ENCODE results near the gene FAM83D.

Gene FAM83D

DNA sequence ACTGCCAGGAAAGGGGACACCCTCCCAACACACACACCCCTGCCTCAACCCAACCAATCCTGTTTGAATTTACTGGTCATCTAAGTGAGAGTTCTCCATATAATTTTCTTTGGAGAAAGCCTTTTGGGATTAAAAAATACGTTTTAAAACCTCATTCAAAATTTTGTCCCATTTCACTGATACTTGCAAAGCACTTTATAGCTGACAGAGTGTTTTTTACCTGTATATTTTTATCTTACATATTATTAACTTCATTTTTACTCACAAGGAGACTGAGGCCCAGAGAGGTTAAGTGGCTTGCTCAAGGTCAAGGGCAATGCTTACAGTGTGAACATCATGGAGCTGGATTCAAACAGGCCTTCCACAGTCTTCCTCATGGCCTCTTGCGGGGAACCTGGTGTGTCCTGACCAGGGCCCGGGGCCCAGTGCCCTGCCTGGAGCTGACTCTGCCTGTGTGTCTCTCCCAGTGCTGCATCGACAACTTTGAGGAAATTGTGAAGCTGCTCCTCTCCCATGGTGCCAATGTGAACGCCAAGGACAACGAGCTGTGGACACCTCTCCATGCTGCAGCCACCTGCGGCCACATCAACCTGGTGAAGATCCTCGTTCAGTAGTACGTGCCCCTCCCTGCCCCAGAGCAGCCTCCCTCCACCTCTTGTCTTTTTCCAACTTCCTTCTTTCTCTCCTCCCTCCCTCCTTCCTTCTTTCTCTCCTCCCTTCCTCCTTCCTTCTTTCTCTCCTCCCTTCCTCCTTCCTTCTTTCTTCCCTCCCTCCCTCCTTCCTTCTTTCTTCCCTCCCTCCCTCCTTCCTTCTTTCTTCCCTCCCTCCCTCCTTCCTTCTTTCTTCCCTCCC lies 30.9 kb upstream of the FAM83D start:
- DNase-seq = no peak

DNA sequence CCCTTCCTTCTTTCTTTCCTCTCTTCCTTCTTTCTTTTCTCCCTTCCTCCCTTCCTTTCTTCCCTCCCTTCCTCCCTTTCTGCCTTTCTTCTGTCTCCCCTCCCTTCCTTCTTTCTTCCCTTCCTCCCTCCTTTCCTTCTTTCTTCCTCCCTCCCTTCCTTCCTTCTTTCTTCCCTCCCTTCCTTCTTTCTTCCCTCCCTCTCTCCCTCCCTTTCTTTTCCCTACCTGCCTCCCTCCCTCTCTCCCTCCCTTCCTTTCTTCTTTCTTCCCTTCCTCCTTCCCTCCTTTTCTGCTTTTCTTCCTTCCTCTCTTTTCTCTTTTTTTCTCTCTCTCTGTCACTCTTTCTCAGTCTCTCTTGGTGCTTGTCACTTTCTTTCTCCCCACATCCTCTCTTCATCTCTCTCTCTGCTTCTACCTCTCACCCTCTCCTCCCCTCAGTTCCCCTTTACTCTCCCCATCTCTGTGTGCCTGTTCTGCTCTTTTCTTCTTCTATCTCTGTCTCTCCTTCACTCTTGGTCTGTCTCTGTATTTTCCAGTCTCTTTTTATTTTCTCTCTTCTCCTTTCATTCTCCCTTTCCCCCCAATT lies 30.1 kb upstream of the FAM83D start:
- DNase-seq = no peak

DNA sequence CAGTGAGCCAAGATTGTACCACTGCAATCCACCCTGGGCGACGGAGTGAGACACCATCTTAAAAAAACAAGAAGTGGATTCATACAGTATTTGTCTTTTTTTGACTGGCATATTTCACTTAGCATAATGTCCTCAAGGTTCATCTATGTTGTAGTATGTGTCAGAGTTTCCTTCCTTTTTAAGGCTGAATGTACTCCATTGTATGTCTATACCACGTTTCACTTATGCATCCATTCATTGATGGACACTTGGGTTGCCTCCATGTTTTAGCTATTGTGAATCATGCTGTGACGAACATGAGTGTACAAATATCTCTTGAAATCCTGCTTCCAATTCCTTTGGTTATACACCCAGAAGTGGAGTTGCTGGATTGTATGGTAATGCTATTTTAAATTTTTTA lies 28.9 kb upstream of the FAM83D start:
- DNase-seq = no peak

DNA sequence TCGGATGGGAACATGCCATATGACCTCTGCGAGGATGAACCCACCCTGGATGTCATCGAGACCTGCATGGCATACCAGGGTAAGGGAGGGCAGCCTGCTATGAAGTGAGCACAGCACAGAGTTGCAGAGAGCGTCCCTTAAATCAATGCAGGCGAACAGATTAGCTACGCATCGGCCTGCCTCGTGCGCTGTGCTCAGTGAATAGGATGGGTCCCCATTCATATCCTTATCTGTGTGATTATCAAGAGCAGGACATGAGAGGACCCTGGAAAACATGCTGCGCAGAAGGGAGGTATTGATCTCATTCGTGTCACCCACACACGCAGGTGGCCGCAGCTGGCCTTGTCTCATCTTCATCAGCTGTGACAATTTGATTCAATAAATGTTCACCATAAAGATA lies 25.6 kb upstream of the FAM83D start:
- no peak for DNase-seq

DNA sequence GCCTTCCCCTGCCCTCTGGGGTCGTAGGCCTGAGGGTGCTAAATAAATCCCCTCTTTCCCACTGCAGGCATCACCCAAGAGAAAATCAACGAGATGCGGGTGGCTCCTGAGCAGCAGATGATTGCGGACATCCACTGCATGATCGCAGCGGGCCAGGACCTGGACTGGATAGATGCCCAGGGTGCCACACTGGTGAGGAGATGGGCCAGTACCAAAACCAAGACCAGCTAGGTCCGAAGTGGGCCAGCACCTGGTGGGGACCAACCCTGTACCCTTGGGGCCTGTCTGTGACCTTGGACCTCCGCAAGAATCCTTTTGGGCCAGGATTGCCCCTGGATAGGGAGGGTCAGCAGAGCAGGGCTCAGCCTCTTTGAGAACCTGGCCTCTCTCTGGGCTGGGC lies 23.6 kb upstream of the FAM83D start:
- DNase-seq = no peak

DNA sequence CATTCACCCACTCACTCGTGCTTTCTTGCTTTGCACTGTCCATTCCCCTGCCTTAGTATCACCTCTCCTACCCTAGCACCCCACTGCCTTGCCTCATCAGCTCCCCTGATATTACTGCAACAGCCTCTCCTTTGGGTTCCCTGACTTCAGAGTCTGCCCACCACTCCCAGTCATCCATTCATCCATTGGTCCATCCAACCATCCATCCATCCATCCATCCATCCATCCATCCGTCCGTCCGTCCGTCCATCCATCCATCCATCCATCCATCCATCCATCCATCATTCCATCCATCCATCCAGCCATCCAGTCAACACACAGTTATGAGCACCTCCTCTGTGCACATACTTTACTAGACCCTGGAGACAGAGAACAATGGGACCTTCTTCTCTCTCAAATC lies 22.9 kb upstream of the FAM83D start:
- no peak for DNase-seq

DNA sequence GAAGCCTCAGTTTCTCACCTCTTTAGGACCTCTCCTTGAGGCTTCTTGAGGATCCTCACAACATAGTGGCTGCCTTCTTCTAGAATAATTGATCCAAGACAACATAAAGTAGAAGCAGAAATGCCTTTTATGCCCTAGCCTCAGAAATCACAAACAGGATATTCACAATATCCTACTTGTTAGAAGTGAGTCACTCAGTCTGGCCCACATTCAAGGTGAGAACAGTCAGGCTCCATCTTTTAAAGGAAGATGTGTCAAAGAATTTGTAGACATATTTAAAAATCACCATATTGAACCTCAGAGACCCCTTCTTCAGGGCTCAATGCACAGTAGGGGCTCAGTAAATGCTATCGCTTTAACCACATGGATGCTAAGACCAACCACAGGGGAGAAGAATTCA lies 20.8 kb upstream of the FAM83D start:
- DNase-seq = no peak

DNA sequence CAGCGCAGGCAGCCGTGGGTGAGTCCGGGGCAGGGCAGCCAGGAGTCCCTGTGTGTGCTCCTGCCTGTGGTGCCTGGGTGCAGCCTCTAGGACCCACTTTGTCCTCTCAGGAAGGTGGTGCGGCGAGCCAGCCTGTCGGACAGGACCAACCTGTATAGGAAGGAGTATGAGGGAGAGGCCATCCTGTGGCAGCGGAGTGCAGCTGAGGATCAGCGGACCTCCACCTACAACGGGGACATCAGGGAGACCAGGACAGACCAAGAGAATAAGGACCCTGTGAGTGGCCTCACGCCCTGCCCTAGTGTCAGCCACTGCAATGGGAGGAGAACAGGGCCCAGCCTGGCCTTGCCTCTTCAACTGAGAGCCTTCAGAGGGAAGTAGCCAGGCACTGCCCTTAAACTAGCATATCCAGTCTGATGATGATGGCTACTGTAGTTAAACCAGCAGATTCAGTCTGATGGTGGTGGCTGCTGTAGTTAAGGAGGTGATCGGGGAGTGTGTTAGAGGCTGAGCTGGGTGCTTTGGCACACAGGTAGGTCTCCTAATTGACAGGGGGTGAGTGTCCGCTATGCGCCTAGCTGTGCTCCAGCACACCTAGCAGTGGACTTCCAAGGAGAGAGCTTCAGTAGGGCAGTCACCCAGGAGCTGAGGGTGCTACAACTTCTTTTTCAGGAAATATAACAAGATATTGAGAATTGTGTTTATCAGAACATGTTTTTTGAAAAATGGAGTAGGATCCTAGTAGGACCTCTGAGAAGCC lies 18.1 kb upstream of the FAM83D start:
- DNase-seq = no peak

DNA sequence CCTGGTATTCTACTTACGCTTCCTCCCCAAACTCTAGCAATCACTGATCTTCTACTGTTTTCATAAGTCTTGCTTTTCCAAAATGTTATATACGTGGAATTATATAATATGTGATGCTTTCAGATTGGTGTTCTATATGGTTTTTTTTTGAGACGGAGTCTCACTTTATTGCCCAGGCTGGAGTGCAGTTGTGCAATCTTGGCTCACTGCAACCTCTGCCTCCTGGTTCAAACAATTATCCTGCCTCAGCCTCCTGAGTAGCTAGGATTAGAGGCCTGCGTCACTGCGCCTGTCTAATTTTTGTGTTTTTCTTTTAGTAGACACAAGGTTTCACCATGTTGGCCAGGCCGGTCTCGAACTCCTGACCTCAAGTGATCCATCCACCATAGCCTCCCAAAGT lies 10.9 kb upstream of the FAM83D start:
- DNase-seq = no peak

DNA sequence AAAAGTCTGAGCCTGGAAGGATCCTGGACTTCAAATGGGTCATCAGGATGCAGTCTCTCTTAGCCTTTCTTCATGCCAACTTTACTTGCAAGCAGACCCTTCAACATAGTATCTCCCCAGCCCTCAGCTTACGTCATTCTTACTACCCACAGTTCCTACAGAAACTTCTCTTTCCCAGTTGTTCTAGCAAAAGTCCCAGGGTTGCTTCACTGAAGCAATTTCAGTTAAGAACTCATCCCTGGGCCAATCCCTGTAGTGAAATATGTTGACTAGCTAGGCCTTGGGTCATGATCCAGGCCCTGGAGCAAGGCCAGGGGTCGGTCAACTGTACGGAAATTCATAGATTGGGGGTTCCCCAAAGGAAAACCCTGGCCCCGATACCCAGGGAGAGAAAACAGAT lies 8.6 kb upstream of the FAM83D start:
- DNase-seq = no peak

DNA sequence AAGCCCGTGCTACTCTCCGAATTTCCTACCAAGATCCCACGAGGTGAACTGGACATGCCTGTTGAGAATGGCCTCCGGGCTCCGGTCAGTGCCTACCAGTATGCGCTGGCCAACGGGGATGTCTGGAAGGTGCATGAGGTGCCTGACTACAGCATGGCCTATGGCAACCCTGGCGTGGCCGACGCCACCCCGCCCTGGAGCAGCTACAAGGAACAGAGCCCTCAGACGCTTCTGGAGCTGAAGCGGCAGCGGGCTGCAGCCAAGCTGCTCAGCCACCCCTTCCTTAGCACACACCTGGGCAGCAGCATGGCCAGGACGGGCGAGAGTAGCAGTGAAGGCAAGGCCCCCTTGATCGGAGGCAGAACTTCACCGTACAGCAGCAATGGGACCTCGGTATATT lies 8.0 kb upstream of the FAM83D start:
- no peak for DNase-seq

DNA sequence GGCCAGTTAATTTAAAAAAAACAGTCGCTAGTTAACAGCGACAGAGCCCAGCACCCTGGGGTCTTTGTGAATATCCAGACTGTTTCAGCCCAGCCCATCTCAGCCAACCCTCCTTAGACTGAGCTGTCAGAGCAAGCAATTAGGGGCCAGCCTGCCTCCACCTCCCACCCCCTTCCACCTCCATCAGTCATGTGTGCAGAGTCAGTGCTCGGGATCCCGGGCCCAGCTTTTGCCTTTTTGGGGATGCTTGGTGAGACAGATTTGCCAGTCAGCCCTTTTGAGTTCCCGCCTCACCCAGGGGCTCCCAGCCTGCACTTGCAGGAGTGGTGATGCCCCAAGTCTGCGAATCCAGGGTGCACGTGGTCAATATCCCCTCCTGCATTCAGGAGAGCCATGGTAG lies 6.5 kb upstream of the FAM83D start:
- DNase-seq = no peak

DNA sequence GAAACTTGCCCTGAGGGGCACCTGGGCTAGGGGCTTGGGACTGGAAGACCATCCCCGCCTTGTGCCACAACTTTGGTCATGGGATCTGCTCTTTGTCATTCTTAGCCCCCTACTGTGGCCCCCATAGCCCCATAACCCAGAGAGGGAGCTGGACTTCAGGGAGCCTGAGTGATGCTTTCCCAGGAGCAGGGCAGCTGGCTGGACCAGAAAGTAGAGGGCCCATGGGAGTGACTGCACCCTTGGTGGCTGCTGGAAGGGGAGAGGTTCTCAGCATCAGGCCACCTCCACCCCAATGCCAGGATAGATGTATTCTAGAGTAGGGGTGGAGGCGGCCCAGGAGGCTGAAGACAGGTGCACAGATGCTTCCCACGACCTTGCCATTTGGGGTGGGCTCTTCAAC lies 5.8 kb upstream of the FAM83D start:
- DNase-seq = no peak

DNA sequence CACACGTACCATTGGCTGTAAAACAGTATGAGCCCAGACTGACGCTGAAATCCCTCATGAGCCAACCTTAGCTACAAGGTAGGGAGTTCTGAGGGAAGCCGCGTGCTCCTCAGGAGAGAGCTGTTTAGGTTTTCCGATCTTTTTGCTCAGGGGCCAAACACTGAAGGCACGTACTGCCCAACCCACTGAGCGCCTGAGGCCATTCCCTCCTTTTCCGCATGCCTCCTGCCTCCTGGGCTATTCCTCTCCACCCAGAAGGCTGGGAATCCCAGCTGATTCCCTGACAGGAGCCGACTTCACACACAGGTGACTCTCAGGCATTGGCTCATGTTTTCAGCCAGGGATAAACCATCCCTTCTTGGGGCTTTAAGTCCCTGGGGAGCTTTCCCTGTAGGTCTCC lies 5.4 kb upstream of the FAM83D start:
- DNase-seq = no peak

DNA sequence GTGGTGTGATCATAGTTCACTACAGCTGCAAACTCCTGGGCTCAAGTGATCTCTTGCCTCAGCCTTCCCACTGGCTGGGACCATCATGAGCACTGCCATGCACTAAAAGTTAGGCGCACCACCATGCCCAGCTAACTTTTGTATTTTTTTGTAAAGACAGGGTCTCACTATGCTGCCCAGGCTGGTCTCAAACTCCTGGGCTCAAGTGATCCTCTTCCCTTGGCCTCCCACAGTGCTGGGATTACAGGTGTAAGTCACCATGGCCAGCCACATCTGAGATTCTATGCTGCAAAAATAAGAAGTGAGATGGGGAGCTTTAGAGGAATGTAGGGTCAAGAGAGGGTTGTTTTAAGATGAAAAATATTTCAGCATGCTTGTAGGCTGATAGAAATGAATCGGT lies 1.5 kb upstream of the FAM83D start:
- DNase-seq = no peak

DNA sequence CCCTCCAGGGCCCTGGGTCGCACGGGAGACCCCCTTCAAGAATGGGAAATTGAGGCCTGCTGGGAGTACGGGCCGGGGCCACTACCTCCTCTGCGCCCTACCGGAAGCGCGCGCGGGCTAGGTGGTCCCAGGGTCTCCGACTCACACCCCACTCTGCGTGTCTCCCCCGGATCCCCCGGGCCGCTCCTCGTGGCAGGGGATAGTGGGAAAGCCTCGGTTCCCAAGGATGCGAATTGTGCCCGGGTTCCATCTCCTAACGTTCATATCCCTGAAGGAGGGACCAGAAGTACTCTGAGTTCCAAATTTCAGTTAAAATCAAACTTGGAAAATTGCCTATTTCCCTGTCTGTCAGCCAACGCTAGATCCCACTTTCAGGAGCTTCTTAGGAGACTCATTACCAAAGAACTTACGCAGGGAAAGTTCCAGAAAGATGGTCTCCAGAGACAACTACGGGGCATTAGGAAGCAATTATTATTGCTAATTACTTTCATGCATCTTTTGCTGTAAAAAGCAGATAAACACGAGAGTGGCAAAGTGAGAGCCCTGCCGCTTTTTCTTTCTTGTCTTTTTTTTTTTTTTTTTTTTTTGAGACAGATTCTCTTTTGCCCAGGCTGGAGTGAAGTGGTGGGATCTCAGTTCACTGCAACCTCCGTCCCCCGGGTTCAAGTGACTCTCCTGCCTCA lies 858 bp downstream of the FAM83D start:
- DNase-seq = no peak

DNA sequence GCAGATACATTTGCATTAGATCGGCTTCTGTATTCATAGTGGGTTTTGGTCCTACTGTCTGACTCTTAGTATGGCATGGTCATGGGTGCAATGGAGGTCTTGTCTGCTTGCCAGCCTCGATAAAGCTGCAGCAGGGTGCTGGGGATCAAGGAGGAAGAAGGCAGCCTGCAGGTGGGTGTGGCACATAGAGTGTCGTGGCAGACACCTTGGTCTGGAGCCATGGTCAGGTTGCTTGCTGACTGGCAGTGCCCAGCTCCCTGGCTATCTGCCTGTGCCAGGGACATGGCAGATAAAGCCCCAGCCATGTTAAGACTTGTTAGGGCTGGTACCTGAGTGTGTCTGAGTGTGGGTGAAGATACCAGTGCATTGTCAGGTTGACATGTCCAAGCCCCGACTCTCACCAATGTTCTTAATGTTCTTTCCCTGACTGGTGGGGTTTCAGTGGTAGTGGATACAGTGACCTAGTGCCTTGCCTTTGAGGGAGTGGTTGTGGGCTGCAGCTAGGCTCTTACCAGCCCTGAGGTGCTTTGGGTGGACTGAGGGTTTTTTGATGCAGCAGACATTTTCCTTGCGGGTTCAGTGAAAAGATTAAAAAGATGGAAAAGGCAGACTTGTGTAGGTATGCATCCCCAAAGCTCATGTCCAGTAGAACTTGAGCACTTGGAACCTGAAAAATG lies 1.8 kb downstream of the FAM83D start:
- no peak for DNase-seq

DNA sequence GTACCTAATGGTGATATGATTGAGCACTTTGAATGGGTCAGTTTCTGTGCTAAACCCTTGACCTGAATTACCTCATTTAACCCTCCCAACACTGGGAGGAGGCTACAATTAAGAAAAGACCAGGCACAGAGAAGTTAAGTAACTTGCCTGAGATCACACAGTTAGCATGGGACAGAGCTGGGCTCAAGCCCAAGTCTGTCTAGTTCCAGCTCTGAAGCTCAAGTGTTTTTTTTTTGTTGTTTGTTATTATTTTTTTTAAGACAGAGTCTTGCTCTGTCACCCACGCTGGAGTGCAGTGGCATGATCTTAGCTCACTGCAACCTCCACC lies 4.0 kb downstream of the FAM83D start:
- no peak for DNase-seq

DNA sequence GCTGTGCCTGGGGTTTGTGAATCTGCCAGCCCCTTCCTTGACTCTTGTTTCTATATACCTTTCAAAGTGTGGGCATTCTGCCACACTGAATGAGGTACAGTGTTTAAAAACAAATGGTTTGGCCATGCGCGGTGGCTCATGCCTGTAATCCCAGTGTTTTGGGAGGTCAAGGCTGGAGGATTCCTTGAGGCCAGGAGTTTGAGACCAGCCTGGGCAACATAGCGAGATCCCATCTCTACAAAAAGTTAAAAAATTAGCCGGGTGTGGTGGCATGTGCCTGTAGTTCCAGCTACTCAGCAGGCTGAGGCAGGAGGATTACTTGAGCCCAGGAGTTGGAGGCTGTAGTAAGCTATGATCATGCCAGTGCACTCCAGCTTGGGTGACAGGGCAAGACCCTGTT lies 5.8 kb downstream of the FAM83D start:
- DNase-seq = no peak

DNA sequence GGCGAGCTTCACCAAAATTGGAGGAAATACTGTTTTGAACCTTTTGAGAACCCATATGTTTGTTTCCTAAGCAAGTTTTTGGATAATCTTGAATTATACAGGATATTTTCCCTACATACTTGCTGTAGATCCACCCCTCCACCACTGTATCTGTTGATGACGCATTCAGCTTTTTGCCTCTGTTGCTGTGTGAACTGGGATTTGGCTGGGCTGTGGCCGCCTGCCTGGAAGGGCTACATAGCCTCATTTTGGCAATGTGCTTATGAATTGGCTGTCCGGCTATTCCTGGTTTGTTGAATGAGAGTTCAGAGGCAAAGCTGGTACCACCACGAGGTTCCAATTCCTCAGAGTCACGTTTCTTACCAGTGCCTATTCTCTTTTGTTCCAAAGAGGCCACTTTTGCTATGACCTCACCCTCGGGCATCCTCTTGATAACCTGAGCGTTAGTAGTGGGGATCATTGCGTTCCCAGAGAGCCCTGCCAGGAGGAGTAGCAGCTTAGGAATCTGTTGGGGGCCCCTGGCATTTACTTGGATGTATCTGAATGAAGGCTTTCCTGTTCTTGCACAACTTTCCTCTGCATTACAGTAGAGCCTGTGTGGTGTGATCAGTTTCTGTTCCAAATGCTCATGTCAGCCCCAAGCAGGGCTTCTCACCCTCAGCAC lies 6.4 kb downstream of the FAM83D start:
- no peak for DNase-seq

DNA sequence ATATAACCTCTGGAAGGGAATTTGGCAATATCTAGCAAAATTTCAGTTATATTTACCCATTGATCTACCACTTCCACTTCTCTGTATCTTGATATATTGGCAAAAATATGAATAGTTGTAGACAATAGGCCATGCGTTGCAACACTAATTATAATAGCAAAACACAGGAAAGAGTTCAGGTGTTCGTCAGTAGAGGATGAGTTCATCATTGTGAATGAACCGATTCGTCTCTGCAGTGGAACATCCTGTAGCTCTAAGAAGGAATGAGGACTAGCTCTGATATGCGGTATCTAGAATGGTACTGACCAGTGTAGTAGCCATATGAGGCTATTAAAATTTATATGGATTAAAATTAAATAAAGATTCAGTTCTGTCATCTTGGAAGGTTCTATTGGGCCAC lies 8.3 kb downstream of the FAM83D start:
- DNase-seq = no peak

DNA sequence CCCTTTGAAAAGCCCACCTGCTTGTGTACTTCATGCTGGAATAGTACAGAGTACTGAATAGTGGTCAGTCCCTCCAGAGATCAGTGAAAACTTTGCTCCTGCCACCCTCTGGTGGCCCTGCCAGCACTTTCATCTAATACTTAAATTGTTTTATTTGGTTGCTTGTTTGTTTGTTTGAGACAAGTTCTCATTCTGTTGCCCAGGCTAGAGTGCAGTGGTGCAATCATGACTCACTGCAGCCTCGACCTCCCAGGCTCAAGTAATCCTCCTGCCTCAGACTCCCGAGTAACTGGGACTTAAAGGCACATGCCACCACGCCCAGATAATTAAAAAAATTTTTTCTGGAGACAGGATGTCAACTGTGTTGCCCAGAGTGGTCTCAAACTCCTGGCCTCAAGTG lies 9.1 kb downstream of the FAM83D start:
- peak in 1 of 2 experiments; percentile 72 for DNase-seq

DNA sequence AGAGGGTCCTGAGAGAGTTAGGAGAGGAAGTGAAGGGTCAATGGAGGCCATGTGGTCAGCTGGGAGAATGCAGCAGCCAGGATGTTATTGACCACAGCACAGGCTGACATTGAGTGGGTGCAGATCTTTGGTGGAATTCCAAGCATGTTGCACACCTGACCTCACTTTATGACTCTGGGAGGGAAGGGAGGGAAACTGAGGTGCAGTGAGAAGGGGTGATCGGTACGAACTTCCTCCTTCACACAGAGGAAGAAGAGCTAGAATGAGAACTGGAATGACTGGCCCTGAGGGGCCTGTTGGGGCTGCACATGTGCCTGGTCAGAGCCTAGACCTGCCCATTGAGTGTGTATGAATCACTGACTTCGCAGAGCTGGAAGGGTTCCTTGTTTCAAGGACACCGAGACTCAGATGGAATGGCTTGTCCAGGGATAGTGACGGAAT lies 9.8 kb downstream of the FAM83D start:
- no peak for DNase-seq
